GM18868 (cell line): Measurements from ENCODE around the gene ETNK2.

Experiments used
- ATAC-seq: cut with Tn5 transposase; IDR thresholded peaks from one replicate; pipeline ENCODE4 v1.9.1; 2021; ENCODE audit warnings: mild to moderate bottlenecking, moderate library complexity; ENCODE audit not compliant: unreplicated experiment

Gene ETNK2

GRCh38 chr1:204083491-204083890 is 68.4 kb downstream of the ETNK2 start:
- ATAC-seq, result no peak

DNA sequence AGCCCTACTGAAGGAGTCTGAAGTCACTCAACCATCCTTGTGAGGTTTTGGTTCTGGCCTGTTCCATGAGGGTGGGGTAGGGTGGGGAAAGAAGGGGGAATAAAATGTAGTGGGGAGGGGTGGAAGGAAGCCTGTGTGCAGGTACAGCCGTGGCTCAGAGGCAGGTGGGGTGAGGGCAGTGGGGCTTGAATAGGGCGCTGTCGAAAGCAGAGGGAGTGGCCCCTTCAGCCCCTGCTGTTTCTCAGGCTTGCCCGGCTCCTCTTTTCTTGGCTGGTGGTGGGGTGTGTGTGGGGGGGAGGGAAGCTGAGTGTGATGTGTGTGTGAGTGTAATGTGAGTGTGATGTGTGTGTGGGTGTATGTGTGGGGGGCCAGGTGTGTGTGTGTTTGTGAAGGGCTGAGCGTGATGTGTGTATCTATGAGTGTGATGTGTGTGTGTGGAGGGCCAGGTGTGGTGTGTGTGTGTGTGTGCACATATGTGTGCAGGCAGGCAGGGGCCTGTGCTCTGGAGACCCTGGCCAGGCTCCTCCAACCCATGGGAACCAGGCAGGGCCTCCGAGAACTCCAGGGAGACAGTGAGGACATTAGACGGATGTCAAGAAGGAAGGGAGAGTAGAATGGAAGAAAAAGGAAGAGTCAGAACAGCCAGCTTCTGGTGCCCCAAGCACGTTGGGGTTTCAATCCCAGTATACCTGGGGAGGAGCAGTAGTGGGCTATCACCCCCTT is 69.9 kb downstream of the ETNK2 start:
- no peak for ATAC-seq

GRCh38 chr1:204081164-204081790 is 70.6 kb downstream of the ETNK2 start:
- ATAC-seq, result no peak
